ENCODE data around the gene OR5T2. TPM values are rescaled to one million over a fixed set of nuclear protein-coding genes. Genes with fewer than 3 reads are reported as not detected.
"Not testable (repeated sequence)": the region's sequence is repeated elsewhere in the genome, so short reads cannot be mapped to it uniquely, and the experiment has no call there.

OR5T2 gene
- not detected in 2 replicates for total RNA-seq

DNA sequence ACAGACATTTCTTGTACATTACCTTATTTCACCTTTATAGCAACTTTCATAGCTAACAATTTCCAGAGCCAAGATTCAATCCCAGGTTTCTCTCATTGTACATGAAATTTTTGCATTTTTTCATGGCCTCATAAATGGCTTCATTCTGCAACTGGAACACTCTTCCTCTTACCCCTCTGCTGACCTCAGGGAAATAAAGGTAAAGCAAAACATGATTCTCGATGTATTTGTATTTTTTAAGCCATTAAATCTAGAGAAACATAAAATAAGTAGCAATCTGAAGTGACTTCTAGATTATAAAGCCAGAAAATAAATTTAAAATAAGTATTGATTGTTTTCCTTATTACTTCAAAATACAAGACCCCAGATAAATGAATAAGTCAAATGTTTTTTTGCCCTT lies at the start of gene OR5T2:
OR5T2 (minus strand) TSS at position 101 of the 400 bp plus-strand sequence. CDS start 1,193 bp downstream, outside the sequence.
- intact Hi-C loops (cut with micrococcal nuclease): no loop called here

DNA sequence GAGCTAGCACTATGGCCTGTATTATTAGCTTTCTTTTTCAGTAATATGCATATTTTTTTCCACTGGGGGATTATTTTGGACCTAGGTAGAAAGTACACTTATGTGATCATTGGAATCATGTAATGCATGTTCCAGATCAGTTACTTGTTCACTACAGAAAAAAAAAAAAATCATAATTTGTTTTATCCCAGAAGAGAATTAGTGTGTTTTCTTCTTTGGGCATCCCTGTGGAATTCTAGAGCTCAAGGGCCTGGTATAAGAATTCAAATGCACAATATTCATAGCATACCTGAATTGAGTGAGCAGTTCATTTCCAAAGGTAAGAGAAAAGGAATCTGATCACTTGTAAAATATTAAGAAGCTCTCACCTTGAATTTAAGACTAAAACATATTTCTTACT lies 39.8 kb upstream of the OR5T2 start, which contains the start of gene OR5T1:
OR5T1 (plus strand) TSS at position 301 of the 400 bp plus-strand sequence. CDS start 1,485 bp downstream, outside the sequence.
- intact Hi-C loops (cut with micrococcal nuclease): no loop called here

DNA sequence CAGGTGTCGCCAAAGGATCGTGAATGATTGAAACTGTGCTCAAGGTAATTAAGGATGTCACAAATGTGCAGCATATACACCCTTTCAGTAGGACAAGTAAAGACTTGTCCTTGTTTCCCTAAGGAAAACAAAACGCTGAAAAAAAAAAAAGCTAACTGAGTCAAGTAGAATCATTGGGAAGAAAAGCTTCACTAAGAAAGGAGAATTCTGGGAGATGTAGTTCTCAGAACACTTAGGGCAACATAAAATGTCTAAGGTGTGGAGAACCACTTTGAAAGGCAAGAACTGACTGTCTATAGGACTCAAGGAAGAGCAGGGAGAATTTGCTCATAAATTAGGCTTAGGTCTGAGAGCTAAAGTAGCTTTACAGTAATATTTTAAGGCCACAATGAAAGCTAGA lies 37.0 kb upstream of the OR5T2 start:
- intact Hi-C loops (cut with micrococcal nuclease): no loop called here

DNA sequence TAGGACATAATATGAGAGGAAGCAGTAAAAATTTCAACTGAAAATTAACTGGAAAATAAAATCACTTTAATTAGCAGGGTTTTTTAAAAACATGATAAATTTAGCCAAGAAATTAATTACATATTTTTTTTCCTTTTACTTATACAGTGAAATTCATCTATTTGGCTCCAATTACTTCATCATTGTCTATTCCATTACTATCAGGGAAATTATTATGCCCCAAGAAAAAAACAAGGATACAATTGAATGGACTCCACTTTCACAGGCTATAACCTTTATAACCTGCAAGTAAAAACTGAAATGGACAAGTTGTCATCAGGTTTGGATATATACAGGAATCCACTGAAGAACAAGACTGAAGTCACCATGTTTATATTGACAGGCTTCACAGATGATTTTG lies 17.9 kb upstream of the OR5T2 start, which contains the start of gene OR5T3:
OR5T3 (plus strand) TSS at position 301 of the 400 bp plus-strand sequence; CDS start at position 301, 0 bp downstream.
- intact Hi-C loops (cut with micrococcal nuclease): no loop called here

DNA sequence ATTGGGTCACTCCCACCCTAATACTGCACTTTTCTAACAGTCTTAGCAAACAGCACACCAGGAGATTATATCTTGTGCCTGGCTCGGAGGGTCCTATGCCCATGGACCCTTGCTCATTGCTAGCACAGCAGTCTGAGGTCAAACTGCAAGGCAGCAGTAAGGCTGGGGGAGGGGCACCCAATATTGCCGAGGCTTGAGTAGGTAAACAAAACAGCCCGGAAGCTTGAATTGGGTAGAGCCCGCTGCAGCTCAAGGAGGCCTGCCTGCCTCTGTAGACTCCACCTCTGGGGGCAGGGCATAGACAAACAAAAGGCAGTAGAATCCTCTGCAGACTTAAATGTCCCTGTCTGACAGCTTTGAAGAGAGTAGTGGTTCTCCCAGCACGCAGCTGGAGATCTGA lies 14.3 kb downstream of the OR5T2 start:
- intact Hi-C loops (cut with micrococcal nuclease): not testable (repeated sequence)

DNA sequence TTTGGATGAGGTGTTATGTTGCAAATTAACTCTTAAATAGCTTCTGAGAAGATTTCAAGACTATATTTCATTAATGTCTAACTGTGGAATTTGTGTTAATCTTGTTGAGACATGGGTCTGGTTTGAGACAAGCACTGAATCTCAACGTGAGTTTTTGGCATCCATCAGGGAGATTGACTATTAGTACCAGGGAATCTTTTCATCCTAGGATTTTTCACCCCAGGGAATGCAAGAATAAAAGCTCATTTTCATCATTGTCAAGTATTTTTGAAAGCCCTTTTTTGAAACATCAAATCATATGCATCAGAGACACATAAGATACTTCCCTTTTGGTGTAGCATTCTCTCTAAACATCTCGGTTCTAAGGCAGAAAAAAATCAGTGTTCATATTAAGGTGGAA lies 19.5 kb downstream of the OR5T2 start:
- intact Hi-C loops (cut with micrococcal nuclease): no loop called here

DNA sequence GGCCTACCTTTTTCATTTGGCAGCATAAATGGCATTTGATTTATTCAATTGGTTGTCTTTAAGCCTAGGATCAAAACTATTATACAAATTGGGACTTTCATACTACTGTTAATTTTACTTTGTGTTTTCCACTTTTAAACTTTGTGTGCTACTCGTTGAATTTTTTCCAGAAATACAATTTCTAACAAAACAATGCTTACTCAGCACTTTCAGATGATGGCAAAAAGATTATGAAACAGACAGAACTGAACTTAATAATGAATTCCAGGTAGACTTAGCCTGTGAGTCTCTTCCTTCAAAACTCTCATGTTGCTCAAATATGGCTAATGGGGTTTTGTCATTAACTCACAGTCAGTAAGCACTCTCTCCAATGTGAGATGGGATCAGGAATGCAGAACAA lies 26.3 kb downstream of the OR5T2 start:
- intact Hi-C loops (cut with micrococcal nuclease): no loop called here

DNA sequence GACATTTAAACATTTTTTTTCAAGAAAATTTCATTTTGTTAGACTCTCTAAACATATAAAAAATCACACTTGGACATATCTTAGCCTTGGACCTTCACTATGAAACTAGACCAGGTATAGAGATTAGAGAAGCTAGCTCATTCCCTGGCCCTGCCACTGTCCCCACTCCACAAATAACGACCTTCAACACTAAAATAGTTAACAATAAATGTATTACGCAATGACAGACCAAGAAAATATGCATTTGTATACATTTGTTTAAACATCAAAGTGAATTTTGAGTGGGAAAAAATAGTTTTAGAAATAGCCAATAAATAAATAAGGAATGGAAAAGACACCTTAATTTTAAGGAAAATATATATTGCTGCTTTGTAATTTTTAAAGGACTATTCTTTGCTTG lies 36.7 kb downstream of the OR5T2 start:
- intact Hi-C loops (cut with micrococcal nuclease): no loop called here

DNA sequence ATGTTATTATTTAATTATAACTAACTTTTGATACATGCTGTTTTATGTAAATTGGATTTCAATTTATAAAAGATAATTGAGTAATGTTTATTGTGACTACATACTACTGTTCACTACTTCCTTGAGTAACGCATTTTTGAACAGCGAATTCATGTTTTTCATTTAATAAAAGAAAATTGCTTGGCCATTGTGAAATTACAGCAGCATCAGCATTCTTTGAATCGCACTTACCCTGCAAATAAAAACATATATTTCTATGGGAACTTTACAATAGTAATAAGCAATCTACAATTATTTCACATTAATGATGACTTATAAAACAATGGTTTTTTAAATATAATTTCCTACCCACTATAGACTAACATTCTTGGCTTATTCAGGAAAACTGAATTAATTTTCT lies 37.4 kb downstream of the OR5T2 start:
- intact Hi-C loops (cut with micrococcal nuclease): no loop called here

DNA sequence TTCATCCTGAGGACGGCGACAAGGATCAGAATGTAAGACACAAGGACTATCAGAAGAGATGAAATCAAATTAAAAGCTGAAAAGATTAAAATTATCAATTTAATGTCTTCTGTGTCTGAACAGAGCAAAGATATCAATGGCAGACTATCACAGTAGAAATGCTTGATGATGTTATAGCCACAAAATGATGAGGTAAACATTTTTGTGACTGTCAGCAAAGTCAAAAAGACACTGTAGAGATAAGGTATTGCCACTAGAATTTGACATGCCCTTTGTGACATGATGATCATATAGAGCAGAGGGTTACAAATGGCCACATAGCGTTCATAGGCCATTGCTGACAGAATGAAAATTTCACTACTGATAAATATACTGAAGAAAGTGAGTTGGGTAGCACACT lies 45.5 kb downstream of the OR5T2 start:
- intact Hi-C loops (cut with micrococcal nuclease): no loop called here

DNA sequence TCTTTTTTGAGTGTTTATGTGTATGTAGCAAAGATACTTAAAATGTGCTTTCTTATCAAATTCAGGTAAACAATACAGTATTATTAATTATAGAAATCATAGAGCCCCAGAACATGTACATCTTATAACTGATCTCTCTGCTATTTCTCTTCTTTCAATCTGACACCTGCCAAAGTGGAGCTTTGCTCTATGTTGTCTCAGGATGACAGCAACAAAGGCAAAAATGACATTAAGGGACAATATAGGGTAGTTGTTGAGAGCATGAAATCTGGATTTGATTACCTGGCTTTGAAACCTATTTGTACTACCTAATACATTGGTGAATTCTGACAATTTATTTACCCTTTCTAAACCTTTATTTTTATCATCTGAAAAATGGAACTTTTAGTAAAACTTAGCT lies 50.6 kb downstream of the OR5T2 start:
- intact Hi-C loops (cut with micrococcal nuclease): no loop called here

Other genes with a start within 250 kb of the OR5T2 start
- gene OR5F1, start 239.6 kb downstream of the OR5T2 start, total RNA-seq: not detected in 2 replicates
- not detected in 2 replicates for gene OR5AS1, start 206.6 kb downstream of the OR5T2 start, total RNA-seq
- not detected in 2 replicates for gene OR8I2, start 140.9 kb downstream of the OR5T2 start, total RNA-seq
- gene OR8H2, start 130.6 kb downstream of the OR5T2 start, total RNA-seq: not detected in 2 replicates
- not detected in 2 replicates for gene OR8H3, start 111.9 kb downstream of the OR5T2 start, total RNA-seq
- not detected in 2 replicates for gene OR8J3, start 94.1 kb downstream of the OR5T2 start, total RNA-seq
- not detected in 2 replicates for gene OR8K5, start 73.9 kb downstream of the OR5T2 start, total RNA-seq
- not detected in 2 replicates for gene OR5J2, start 57.6 kb downstream of the OR5T2 start, total RNA-seq
- gene OR5T3, start 18.0 kb upstream of the OR5T2 start, total RNA-seq: not detected in 2 replicates
- not detected in 2 replicates for gene OR5T1, start 39.9 kb upstream of the OR5T2 start, total RNA-seq
- gene OR8H1, start 58.0 kb upstream of the OR5T2 start, total RNA-seq: not detected in 2 replicates
- gene OR8K3, start 80.9 kb upstream of the OR5T2 start, total RNA-seq: not detected in 2 replicates
- gene OR8K1, start 111.8 kb upstream of the OR5T2 start, total RNA-seq: not detected in 2 replicates
- not detected in 2 replicates for gene OR8J1, start 120.0 kb upstream of the OR5T2 start, total RNA-seq
- not detected in 2 replicates for gene OR8U1, start 141.4 kb upstream of the OR5T2 start, total RNA-seq
- not detected in 2 replicates for gene OR5AL1, start 178.4 kb upstream of the OR5T2 start, total RNA-seq
- gene OR5M3, start 239.1 kb upstream of the OR5T2 start, total RNA-seq: not detected in 2 replicates